Upper lobe of left lung (tissue), 6 donors: ENCODE measurements around the gene RPL27A. TPM values are rescaled to one million over a fixed set of nuclear protein-coding genes. Genes with fewer than 3 reads are reported as not detected.

Source experiments
- ATAC-seq, 2 donors: fragments of 200-7000 bp; cut with Tn5 transposase; one replicate each; pipeline ENCODE4 v1.9.1; 2022; ENCODE audit warnings: mild to moderate bottlenecking in 2 of 2, moderate library complexity in 2 of 2; ENCODE audit not compliant: low FRiP score in 2 of 2
- DNase-seq, 2 donors: peaks; one replicate each; pipeline ENCODE4 v3.0.0-alpha.2; 2019 to 2020
- H3K27ac ChIP-seq, 4 donors: fragments of 200-600 bp; sonication (generic); one replicate each; pipeline ENCODE4 v1.5.1; 2016 to 2019
- H3K27me3 ChIP-seq, 4 donors: fragments of 200-600 bp; sonication (generic); one replicate each; pipeline ENCODE4 v1.5.1; 2017 to 2019
- H3K36me3 ChIP-seq, 4 donors: fragments of 200-600 bp; sonication (generic); one replicate each; pipeline ENCODE4 v1.5.1; 2016 to 2019
- H3K4me1 ChIP-seq, 4 donors: fragments of 200-600 bp; sonication (generic); one replicate each; pipeline ENCODE4 v1.5.1; 2018 to 2019
- H3K4me3 ChIP-seq, 4 donors: fragments of 200-600 bp; sonication (generic); one replicate each; pipeline ENCODE4 v1.5.1; 2017 to 2019; ENCODE audit warnings: mild to moderate bottlenecking in 2 of 4, moderate library complexity in 1 of 4
- H3K9me3 ChIP-seq, 4 donors: fragments of 200-600 bp; sonication (generic); one replicate each; pipeline ENCODE4 v1.5.1; 2018 to 2019
- EP300 ChIP-seq, 4 donors: sonication (generic); formaldehyde crosslinking; IDR thresholded peaks; one replicate each; pipeline ENCODE4 v1.5.1; 2017; ENCODE audit warnings: antibody characterized with exemption in 4 of 4, control low read depth in 2 of 4
- POLR2A ChIP-seq, 4 donors: fragments of 450-650 bp; IDR thresholded peaks; one replicate each; pipeline ENCODE4 v1.5.1; 2016 to 2017; ENCODE audit warnings: antibody characterized with exemption in 4 of 4, mild to moderate bottlenecking in 2 of 4
- POLR2AphosphoS5 ChIP-seq, 2 donors: sonication (generic); formaldehyde crosslinking; IDR thresholded peaks; one replicate each; pipeline ENCODE4 v1.5.1; 2017; ENCODE audit warnings: antibody characterized with exemption in 2 of 2
- WGBS, 2 donors: methylation state at CpG; one replicate each; pipeline ENCODE4 v1.1.5; 2017 to 2018; 5-methylcytosine and 5-hydroxymethylcytosine counted together
- total RNA-seq, 6 donors: library from RNA; depleted of rRNA in 4 of 6; stranded (reverse); fragments of >200 nt in 4 of 6; gene quantifications; one replicate each; pipeline versions ENCODE4 v1.1.0 to v1.2.1, GENCODE V29; 2016 to 2021
- TF ChIP-seq, protein P1 (sequence below), 6 experiments: fragments of 450-650 bp in 4 of 6; fragments of 200-600 bp in 2 of 6; sonication (generic) in 2 of 6; IDR thresholded peaks; one replicate each; pipeline ENCODE4 v1.5.1; 2016 to 2019; ENCODE audit warnings: antibody characterized with exemption in 6 of 6
- donor health status: DM: no; HTN: no; CAD: no; lungs with moderate emphysema.
- donor health status: DM: no; HTN: yes; CAD: no; lungs with severe emphysema.

Gene RPL27A
- total RNA-seq, 6 donors from 2014 or later = 652 to 1,317 (median 861) TPM

DNA sequence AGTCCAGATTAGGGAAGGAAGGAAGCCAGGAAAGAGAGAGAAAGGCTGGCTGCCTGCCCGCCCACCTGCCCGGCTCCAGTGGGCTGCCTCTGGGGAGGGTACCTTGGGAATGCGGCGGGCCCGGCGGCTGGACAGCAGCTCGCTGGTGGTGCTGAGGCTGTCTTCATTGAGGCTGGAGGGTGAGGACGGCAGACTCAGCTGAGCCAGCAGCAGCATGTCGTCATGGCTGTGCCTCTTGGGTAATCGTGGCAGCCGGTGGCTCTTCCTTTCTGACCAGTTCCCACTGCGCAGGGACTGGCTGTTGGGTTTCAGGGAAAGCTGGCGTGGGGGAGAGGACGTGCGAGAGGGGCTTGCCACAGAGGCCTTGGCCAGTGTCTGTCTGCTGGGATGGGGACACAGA, 32.9 kb downstream of the RPL27A start:
- peaks cover 0 to 58% (median 26%) of the 10 kb centered on the region in 4 donors for H3K36me3 ChIP-seq
- H3K27ac ChIP-seq = peak overlapping the region in 3 of 4 donors; percentile 36 to 80 (median 54)
- H3K4me1 ChIP-seq = peaks cover 41 to 47% (median 43%) of the 10 kb centered on the region in 4 donors
- peak; percentile 46 to 80 for DNase-seq
- no peak for ATAC-seq
- TF ChIP-seq, protein P1, sequence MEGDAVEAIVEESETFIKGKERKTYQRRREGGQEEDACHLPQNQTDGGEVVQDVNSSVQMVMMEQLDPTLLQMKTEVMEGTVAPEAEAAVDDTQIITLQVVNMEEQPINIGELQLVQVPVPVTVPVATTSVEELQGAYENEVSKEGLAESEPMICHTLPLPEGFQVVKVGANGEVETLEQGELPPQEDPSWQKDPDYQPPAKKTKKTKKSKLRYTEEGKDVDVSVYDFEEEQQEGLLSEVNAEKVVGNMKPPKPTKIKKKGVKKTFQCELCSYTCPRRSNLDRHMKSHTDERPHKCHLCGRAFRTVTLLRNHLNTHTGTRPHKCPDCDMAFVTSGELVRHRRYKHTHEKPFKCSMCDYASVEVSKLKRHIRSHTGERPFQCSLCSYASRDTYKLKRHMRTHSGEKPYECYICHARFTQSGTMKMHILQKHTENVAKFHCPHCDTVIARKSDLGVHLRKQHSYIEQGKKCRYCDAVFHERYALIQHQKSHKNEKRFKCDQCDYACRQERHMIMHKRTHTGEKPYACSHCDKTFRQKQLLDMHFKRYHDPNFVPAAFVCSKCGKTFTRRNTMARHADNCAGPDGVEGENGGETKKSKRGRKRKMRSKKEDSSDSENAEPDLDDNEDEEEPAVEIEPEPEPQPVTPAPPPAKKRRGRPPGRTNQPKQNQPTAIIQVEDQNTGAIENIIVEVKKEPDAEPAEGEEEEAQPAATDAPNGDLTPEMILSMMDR (IDR thresholded peaks at IDR 0.05) = no peak
- TF ChIP-seq EP300 (IDR thresholded peaks at IDR 0.05) (no peak), POLR2A (IDR thresholded peaks at IDR 0.05) (no peak), POLR2AphosphoS5 (IDR thresholded peaks at IDR 0.05) (no peak)
- no peak overlapping the region for H3K4me3 ChIP-seq
- H3K9me3 ChIP-seq = no peaks in the 10 kb centered on the region
- H3K27me3 ChIP-seq = no peaks in the 10 kb centered on the region
- WGBS, 2 donors = 65 to 76% methylated on average over 13 to 14 of the region's 15 CpGs

DNA sequence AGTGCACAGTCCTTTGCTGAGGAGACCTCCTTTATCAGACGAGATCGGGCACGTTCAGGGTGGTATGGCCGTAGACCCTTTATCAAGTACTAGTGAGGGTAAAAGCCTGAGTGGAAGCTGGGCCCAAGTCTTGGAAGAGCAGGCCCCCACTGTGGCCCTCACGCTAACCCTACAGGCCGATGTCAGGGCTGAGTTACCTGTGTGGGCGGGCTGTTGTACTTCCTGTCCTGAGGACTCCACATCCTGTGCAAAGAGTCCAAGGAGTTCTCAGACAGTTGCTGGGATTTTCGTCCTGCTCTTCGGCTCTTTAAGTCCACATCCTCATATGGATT, 34.9 kb downstream of the RPL27A start:
- no peak for ATAC-seq
- H3K36me3 ChIP-seq = peaks cover 0 to 44% (median 15%) of the 10 kb centered on the region in 4 donors
- no peaks in the 10 kb centered on the region for H3K27me3 ChIP-seq
- H3K4me3 ChIP-seq = no peak overlapping the region
- no peak for DNase-seq
- H3K4me1 ChIP-seq = peaks cover 61 to 67% (median 63%) of the 10 kb centered on the region in 4 donors
- WGBS, 2 donors = 57 to 67% methylated on average over 9 of the region's 9 CpGs
- no peak for TF ChIP-seq EP300 (IDR thresholded peaks at IDR 0.05)
- no peak for TF ChIP-seq POLR2AphosphoS5 (IDR thresholded peaks at IDR 0.05)
- TF ChIP-seq, protein P1 (IDR thresholded peaks at IDR 0.05) = no peak
- no peak for TF ChIP-seq POLR2A (IDR thresholded peaks at IDR 0.05)
- no peaks in the 10 kb centered on the region for H3K9me3 ChIP-seq
- peak overlapping the region; percentile 54 to 85 (median 73) for H3K27ac ChIP-seq

DNA sequence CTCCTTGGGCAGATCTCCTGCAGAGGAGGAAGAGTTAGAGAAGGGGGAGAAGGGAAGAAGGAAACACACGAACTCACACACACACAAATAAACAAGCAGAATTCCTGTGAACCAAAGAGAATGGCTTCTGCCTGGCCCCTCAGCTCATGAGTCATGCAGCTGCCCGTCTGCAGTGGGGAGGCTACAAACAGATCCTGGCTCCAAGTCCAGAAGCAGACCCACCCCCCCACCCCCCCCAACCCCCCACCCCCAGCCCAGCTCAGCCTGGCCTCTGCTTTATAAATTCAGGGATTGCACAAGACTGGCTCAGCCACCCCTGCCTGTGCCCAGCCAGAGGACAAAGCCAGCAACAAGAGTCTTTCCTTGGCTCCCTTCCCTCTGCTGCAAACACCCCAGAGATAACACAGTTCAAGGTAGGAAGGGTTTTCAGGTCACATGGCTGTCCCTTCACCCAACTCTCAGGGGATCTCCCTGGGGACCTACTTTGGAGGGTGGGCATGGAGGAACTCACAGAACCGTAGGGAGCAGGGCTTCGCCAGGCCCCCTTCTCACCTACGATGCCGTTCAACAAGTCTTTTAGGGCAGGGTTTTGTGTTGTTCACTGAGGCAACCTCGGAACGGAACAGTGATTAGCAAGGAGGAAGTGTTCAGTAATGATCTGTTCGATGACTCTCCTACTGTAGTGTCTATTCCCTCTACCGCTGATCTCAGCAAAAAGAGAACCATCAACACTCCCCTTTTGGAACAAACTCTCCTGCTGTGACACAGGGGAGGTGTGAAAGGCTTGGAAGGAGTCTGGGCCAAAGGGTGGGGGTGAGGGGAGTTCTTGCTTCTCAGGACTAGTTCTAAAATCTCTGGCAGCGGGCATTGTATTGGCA, 35.5 kb downstream of the RPL27A start:
- 41 to 46% methylated on average over 11 of the region's 11 CpGs for WGBS, 2 donors
- peak in 1 of 2 donors; percentile 82 for DNase-seq
- TF ChIP-seq EP300 (IDR thresholded peaks at IDR 0.05) = no peak
- peak in 1 of 2 donors; percentile 6 for TF ChIP-seq POLR2AphosphoS5 (IDR thresholded peaks at IDR 0.05)
- Histone ChIP-seq H3K36me3 (peaks cover 0 to 38% (median 13%) of the 10 kb centered on the region in 4 donors), H3K27ac (peak overlapping the region; percentile 66 to 85 (median 81)), H3K4me1 (peaks cover 67 to 73% (median 68%) of the 10 kb centered on the region in 4 donors), H3K4me3 (no peak overlapping the region), H3K27me3 (no peaks in the 10 kb centered on the region), H3K9me3 (no peaks in the 10 kb centered on the region)
- peak; percentile 47 to 72 for ATAC-seq

DNA sequence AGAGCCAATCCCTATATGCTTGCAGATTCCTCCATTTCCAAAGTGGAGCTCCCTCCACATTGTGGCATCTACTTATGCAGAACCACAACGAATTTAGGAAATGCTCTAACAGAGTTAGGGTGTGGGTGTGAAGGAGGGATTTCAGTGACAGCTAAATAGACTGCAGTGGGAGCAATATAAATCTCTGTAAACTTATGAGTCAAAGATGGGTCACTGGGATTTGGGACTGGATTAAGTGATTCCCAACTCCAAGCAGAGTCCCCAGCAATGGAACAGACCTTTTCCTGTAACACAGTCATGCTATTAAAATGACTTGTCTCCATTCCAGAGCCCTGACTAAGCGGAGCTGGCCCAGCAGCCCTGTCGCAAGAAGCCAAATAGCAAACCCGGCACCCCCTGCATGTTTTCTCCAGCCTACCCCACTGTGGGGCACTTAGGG, 36.6 kb downstream of the RPL27A start:
- no peaks in the 10 kb centered on the region for H3K9me3 ChIP-seq
- no peak overlapping the region for H3K4me3 ChIP-seq
- peak in 1 of 2 donors; percentile 43 for DNase-seq
- no peaks in the 10 kb centered on the region for H3K27me3 ChIP-seq
- TF ChIP-seq, protein P1 (IDR thresholded peaks at IDR 0.05) = no peak
- no peak for TF ChIP-seq EP300 (IDR thresholded peaks at IDR 0.05)
- TF ChIP-seq POLR2AphosphoS5 (IDR thresholded peaks at IDR 0.05) = peak in 1 of 2 donors; percentile 58
- no peak for TF ChIP-seq POLR2A (IDR thresholded peaks at IDR 0.05)
- 26 to 54% methylated on average over 4 of the region's 4 CpGs for WGBS, 2 donors
- H3K36me3 ChIP-seq = peaks cover 0 to 27% (median 11%) of the 10 kb centered on the region in 4 donors
- peak overlapping the region; percentile 66 to 85 (median 81) for H3K27ac ChIP-seq
- H3K4me1 ChIP-seq = peaks cover 67 to 77% (median 73%) of the 10 kb centered on the region in 4 donors
- ATAC-seq = peak in 1 of 2 donors; percentile 79

DNA sequence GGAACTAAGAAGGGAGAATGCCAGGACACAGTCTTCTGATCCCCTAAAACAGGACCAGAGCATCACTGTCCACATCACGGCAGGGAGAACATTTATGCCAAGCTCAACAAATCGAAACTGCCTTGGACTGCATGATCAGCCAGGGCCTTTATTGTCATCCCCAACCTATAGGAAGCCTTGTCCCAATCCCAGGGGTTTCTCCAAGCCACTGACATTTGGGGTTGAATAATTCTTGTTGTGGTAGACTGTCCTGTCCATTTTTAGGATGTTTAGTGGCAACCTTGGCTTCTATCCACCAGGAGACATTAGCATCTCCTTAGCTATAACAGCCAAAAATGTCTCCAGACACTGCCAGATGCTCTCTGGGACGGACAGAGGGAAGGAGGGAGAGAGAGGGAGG, 37.1 kb downstream of the RPL27A start:
- no peak overlapping the region for H3K4me3 ChIP-seq
- TF ChIP-seq EP300 (IDR thresholded peaks at IDR 0.05) (no peak), POLR2AphosphoS5 (IDR thresholded peaks at IDR 0.05) (no peak), POLR2A (IDR thresholded peaks at IDR 0.05) (no peak)
- TF ChIP-seq, protein P1 (IDR thresholded peaks at IDR 0.05) = no peak
- H3K9me3 ChIP-seq = no peaks in the 10 kb centered on the region
- peak overlapping the region; percentile 66 to 85 (median 81) for H3K27ac ChIP-seq
- 72 to 76% methylated on average over 3 of the region's 3 CpGs for WGBS, 2 donors
- no peak for DNase-seq
- H3K36me3 ChIP-seq = peaks cover 0 to 24% (median 8%) of the 10 kb centered on the region in 4 donors
- H3K27me3 ChIP-seq = no peaks in the 10 kb centered on the region
- peak in 1 of 2 donors; percentile 3 for ATAC-seq
- peaks cover 67 to 77% (median 73%) of the 10 kb centered on the region in 4 donors for H3K4me1 ChIP-seq
